ENCODE results near the gene LYZL4.

The LYZL4 gene

DNA sequence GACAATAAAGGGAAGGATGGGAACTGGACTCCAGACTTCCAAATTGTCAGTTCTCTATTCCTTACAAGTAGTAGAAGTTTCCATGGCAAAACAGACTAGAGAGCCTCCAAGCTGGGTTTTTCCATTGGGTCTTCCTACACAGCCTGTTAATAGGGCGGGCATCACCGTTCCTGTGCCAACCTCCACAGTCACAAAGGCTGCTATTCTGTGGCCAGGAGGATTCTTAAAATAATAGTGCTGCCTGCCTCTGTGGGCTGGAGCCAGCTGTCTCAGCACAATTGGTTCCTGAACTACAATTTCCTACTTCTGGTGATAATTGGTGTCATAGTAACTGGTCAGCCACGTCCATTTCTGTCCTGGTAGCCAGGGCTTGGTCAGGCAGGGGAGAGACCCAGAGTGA, 38.6 kb downstream of the LYZL4 start:
- TF ChIP-seq, protein P1, sequence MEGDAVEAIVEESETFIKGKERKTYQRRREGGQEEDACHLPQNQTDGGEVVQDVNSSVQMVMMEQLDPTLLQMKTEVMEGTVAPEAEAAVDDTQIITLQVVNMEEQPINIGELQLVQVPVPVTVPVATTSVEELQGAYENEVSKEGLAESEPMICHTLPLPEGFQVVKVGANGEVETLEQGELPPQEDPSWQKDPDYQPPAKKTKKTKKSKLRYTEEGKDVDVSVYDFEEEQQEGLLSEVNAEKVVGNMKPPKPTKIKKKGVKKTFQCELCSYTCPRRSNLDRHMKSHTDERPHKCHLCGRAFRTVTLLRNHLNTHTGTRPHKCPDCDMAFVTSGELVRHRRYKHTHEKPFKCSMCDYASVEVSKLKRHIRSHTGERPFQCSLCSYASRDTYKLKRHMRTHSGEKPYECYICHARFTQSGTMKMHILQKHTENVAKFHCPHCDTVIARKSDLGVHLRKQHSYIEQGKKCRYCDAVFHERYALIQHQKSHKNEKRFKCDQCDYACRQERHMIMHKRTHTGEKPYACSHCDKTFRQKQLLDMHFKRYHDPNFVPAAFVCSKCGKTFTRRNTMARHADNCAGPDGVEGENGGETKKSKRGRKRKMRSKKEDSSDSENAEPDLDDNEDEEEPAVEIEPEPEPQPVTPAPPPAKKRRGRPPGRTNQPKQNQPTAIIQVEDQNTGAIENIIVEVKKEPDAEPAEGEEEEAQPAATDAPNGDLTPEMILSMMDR (IDR thresholded peaks at IDR 0.05; ENCODE audit: low read depth, low read length) = no peak
- TF ChIP-seq EZH2phosphoT487 (IDR thresholded peaks at IDR 0.05; ENCODE audit: low read depth) = no peak
- no peaks in the 10 kb centered on the region for H4K20me1 ChIP-seq (ENCODE audit: insufficient read depth, low read length)
- H3K4me3 ChIP-seq (ENCODE audit: low read length) = no peak overlapping the region

GRCh38 chr3:42369832-42370231, 40.6 kb downstream of the LYZL4 start:
- H3K4me3 ChIP-seq (ENCODE audit: low read length) = no peak overlapping the region
- no peaks in the 10 kb centered on the region for H3K36me3 ChIP-seq (replicated peaks; ENCODE audit: low read depth, low read length)
- H3K27me3 ChIP-seq (ENCODE audit: low read depth, low read length) = peaks cover 45% of the 10 kb centered on the region
- no peak overlapping the region for H3K9ac ChIP-seq (ENCODE audit: low read length)
- H3K27ac ChIP-seq (ENCODE audit: low read length) = no peak overlapping the region
- no peak overlapping the region for H3K4me2 ChIP-seq (ENCODE audit: low read length)
- H3K79me2 ChIP-seq (ENCODE audit: low read length) = no peaks in the 10 kb centered on the region
- H3K9me3 ChIP-seq (ENCODE audit: insufficient read depth, low read length) = no peaks in the 10 kb centered on the region
- TF ChIP-seq, protein P1 (IDR thresholded peaks at IDR 0.05; ENCODE audit: low read depth, low read length) = no peak
- no peak for TF ChIP-seq EZH2phosphoT487 (IDR thresholded peaks at IDR 0.05; ENCODE audit: low read depth)
- no peaks in the 10 kb centered on the region for H4K20me1 ChIP-seq (ENCODE audit: insufficient read depth, low read length)
- no peaks in the 10 kb centered on the region for H3K4me1 ChIP-seq (ENCODE audit: low read length)
- H2AFZ ChIP-seq (ENCODE audit: low read depth, low read length) = no peak overlapping the region

More for the DNA sequence above, 38.6 kb downstream of the LYZL4 start:
- Histone ChIP-seq H3K4me2 (ENCODE audit: low read length) (no peak overlapping the region), H3K4me1 (ENCODE audit: low read length) (no peaks in the 10 kb centered on the region), H3K36me3 (replicated peaks; ENCODE audit: low read depth, low read length) (no peaks in the 10 kb centered on the region), H3K9me3 (ENCODE audit: insufficient read depth, low read length) (no peaks in the 10 kb centered on the region), H3K27ac (ENCODE audit: low read length) (no peak overlapping the region), H3K9ac (ENCODE audit: low read length) (no peak overlapping the region), H3K27me3 (ENCODE audit: low read depth, low read length) (peaks cover 45% of the 10 kb centered on the region), H3K79me2 (ENCODE audit: low read length) (no peaks in the 10 kb centered on the region), H2AFZ (ENCODE audit: low read depth, low read length) (no peak overlapping the region)

DNA sequence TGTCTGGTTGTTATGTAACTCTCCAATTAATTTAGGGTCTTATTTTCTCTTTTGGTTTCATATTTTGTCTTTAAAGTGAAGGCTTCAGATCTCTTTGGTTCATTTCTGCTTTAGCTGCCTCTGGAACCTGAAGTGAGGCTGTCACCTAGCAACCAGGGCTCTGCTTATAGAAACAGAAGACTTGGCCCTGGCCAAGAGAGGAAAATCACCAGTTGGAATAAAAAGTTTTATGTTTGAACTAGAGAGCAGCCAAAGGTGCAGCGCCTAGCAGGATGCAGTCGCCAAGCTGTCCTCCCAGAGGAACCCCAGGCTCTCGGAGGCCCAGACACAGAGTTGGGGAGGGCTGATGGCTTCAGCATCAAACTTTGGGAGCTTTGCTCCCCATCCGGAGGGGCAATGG, 41.1 kb downstream of the LYZL4 start:
- Histone ChIP-seq H3K27ac (ENCODE audit: low read length) (no peak overlapping the region), H3K9ac (ENCODE audit: low read length) (no peak overlapping the region), H2AFZ (ENCODE audit: low read depth, low read length) (no peak overlapping the region), H3K4me3 (ENCODE audit: low read length) (no peak overlapping the region), H3K36me3 (replicated peaks; ENCODE audit: low read depth, low read length) (no peaks in the 10 kb centered on the region), H3K79me2 (ENCODE audit: low read length) (no peaks in the 10 kb centered on the region), H4K20me1 (ENCODE audit: insufficient read depth, low read length) (no peaks in the 10 kb centered on the region), H3K4me1 (ENCODE audit: low read length) (no peaks in the 10 kb centered on the region), H3K9me3 (ENCODE audit: insufficient read depth, low read length) (no peaks in the 10 kb centered on the region), H3K27me3 (ENCODE audit: low read depth, low read length) (peaks cover 45% of the 10 kb centered on the region), H3K4me2 (ENCODE audit: low read length) (no peak overlapping the region)
- TF ChIP-seq, protein P1 (IDR thresholded peaks at IDR 0.05; ENCODE audit: low read depth, low read length) = no peak
- TF ChIP-seq EZH2phosphoT487 (IDR thresholded peaks at IDR 0.05; ENCODE audit: low read depth) = no peak

- Histone ChIP-seq H3K79me2 (ENCODE audit: low read length) (no peaks in the 10 kb centered on the region), H3K4me3 (ENCODE audit: low read length) (no peak overlapping the region), H3K36me3 (replicated peaks; ENCODE audit: low read depth, low read length) (no peaks in the 10 kb centered on the region), H3K9me3 (ENCODE audit: insufficient read depth, low read length) (no peaks in the 10 kb centered on the region), H3K9ac (ENCODE audit: low read length) (no peak overlapping the region), H3K27me3 (ENCODE audit: low read depth, low read length) (peaks cover 41% of the 10 kb centered on the region), H2AFZ (ENCODE audit: low read depth, low read length) (no peak overlapping the region), H3K4me1 (ENCODE audit: low read length) (no peaks in the 10 kb centered on the region), H3K27ac (ENCODE audit: low read length) (no peak overlapping the region), H3K4me2 (ENCODE audit: low read length) (no peak overlapping the region), H4K20me1 (ENCODE audit: insufficient read depth, low read length) (no peaks in the 10 kb centered on the region)
- no peak for TF ChIP-seq EZH2phosphoT487 (IDR thresholded peaks at IDR 0.05; ENCODE audit: low read depth)
Observed at GRCh38 chr3:42368861-42369260, 41.5 kb downstream of the LYZL4 start.

- Histone ChIP-seq H3K79me2 (ENCODE audit: low read length) (no peaks in the 10 kb centered on the region), H3K27me3 (ENCODE audit: low read depth, low read length) (peaks cover 34% of the 10 kb centered on the region), H3K4me3 (ENCODE audit: low read length) (no peak overlapping the region), H3K27ac (ENCODE audit: low read length) (no peak overlapping the region), H3K36me3 (replicated peaks; ENCODE audit: low read depth, low read length) (no peaks in the 10 kb centered on the region), H4K20me1 (ENCODE audit: insufficient read depth, low read length) (no peaks in the 10 kb centered on the region), H3K4me2 (ENCODE audit: low read length) (no peak overlapping the region), H2AFZ (ENCODE audit: low read depth, low read length) (no peak overlapping the region), H3K9ac (ENCODE audit: low read length) (no peak overlapping the region), H3K9me3 (ENCODE audit: insufficient read depth, low read length) (no peaks in the 10 kb centered on the region), H3K4me1 (ENCODE audit: low read length) (no peaks in the 10 kb centered on the region)
- TF ChIP-seq EZH2phosphoT487 (IDR thresholded peaks at IDR 0.05; ENCODE audit: low read depth) = no peak
- TF ChIP-seq, protein P1 (IDR thresholded peaks at IDR 0.05; ENCODE audit: low read depth, low read length) = no peak
Observed at GRCh38 chr3:42367903-42368302, 42.5 kb downstream of the LYZL4 start.

Measured in OCI-LY3 (cell line).